Cardiac septum (tissue), 1 donor: ENCODE data around the gene PDK3. TPM values are rescaled to one million over a fixed set of nuclear protein-coding genes. Genes with fewer than 3 reads are reported as not detected.

Experiments
- DNase-seq: peaks from one replicate; pipeline ENCODE4 v3.0.0-alpha.2; 2020; ENCODE audit warnings: low spot score
- intact Hi-C: fragments of 100-400 bp; cut with DNase I; formaldehyde crosslinking; loops from one replicate; pipeline ENCODE4 v1.14.0; 2022
- long read RNA-seq: library from polyadenylated mRNA; unstranded; transcript quantifications from one replicate; pipeline ENCODE4 v2.0.0, GENCODE V29; 2021
- total RNA-seq: library from RNA; stranded (reverse); fragmentation: NEBNext Ultra II Directional; extraction: Animal tissue kit (Norgen Biotek cat#: 25700); gene quantifications from one replicate; pipeline ENCODE4 v1.2.1, GENCODE V29; 2021
- donor health status: DM: no; HTN: no; CAD: no.

The PDK3 gene
- 16.4 TPM for total RNA-seq
- long read RNA-seq, transcript PDK3-202 (12 exons, 1,921 nt) = major isoform, 13 of 20 reads
- long read RNA-seq, partial matches to known transcripts = 1 of 20 reads
- long read RNA-seq, other reads (novel, unspliced or antisense) = 4 of 20 reads

DNA sequence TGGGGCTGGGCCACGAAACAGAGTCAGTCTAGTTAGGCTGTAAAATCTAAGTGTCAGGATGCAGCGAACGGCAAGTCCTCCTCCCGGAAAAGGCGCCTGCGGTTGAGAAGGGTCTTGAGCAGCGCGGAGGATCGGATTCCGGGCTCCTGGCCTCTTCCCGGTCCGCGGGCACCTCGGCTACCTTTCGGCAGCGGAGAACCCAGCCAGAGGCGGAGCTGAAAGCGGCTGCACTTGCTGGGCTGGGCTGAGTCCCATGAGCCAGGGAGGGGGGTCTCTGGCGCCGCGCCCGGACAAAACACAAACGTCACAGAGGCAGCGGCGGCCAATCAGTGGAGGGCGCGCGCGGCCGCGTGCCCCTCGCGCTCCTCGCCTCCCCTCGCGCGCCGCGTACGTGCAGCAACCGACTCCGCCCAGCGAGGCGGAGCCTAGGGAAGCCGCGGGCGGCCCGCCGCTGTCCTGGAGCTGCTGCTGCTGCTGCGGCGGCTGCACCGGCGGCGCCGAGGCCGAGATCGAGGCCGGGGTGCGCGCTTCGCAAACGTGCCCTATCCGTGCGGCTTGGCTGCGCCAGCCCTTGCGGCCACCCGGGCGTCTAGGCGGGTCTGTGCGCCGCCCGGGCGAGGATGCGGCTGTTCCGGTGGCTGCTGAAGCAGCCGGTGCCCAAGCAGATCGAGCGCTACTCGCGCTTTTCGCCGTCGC lies at the start of gene PDK3:
TSS of gene PDK3 (plus strand) at position 451 of the 696 bp plus-strand sequence. CDS start at position 621, 170 bp downstream.
- intact Hi-C loops = loop anchor here (2.0 kb wide), 1 partner anchor 68 kb away; no protein-coding TSS in a partner anchor
- peak; percentile 90 for DNase-seq

DNA sequence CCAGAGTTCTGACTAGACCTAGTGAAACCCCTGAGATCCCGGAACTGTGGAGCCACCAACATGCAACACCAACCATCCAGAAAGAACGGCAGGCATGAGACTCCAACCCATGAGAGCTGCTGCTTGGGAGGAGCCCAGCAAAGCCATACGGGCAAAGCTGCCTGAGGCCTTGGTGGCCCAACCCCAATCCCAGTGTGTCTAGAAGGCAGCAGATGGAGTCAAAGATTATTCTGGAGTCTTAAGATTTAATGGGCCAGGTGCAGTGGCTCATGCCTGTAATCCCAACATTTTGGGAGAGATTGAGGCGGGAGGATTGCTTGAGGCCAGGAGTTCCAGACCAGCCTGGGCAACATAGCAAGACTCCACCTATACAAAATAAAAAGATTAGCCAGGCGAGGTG lies 49.2 kb upstream of the PDK3 start:
- no peak for DNase-seq
- intact Hi-C loops = no loop called here

DNA sequence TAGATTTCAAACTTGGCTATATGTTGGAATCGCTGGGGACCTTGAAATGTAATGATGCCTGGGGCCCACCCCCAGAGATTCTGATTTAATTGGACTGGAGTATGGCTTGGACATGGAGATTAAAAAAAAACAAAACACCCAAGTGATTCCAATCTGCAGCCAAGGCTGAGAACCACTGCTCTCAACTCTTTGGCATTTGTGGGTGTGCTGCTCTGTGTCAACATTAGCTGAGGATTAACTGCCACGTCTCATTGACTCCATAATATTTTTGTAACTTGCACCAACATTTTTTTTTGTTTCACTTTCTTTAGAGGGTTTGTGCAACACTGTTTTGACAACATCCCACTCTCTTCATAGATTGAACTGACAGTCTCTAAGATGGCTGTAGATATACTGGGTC lies 41.1 kb upstream of the PDK3 start:
- DNase-seq = no peak
- intact Hi-C loops = no loop called here

DNA sequence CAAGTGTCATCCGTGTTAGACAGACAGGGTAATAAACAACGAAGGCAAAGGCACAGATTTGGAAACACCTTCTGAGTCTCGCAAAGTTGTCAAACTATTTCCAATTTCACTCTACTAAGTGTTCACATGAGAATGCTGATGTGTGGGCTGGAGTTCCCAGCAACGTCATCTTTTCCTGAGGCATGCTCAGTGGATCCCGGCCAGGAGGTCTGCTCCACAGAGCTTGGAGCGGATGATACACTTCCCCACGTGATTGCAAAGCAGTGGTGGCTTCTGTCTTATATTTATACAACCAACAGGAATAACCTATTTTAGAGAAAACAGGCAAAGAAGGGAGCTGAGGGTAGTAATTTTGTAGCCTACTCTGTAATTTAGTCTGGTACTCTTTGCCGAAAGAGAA lies 40.1 kb upstream of the PDK3 start:
- intact Hi-C loops = no loop called here
- no peak for DNase-seq

DNA sequence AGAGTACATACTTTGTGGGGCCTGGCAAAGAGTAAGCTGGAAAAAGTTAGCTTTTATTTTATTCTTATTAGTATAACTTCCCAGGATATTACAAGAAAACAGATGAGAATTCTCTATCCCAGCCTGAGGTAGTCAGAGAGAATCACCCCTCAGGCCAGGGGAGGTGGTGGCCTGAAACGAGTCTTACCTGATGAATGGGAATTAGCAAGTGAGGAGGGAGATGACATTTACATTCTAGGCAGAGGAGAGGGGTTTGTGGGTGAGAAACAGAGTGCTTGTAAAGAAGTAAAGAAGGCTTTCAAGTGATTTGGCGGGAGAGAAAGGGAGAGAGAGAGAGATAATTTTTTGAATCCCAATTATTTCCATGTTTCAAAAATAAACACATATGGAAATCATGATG lies 39.3 kb upstream of the PDK3 start:
- intact Hi-C loops = no loop called here
- DNase-seq = no peak

DNA sequence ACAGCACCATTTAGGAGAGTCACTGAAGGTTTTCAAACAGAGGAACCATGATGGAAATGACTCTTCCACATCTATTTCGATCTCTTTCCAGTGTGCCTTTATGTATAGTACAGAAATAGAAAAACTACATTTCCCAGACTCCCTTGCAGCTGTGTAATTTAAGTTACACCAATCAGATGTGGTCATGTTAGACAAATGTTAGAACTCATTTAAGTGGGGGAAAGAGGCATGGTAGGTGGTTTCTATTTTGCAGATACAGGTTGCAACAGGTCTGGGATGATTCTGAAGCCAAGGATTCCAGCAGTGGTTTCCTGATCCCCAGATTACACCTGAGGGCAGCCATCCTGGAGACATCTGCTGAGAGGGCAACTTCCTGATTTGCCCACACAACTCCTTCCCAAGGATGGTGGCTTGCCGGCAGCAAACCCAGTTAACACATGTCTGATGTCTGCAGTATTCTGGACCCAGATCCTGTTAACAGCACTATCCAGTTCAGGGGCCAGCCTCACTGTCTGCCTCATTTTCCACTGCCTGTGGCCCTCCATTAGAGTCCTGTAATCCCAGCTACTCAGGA lies 38.7 kb upstream of the PDK3 start:
- DNase-seq = no peak
- intact Hi-C loops = no loop called here

DNA sequence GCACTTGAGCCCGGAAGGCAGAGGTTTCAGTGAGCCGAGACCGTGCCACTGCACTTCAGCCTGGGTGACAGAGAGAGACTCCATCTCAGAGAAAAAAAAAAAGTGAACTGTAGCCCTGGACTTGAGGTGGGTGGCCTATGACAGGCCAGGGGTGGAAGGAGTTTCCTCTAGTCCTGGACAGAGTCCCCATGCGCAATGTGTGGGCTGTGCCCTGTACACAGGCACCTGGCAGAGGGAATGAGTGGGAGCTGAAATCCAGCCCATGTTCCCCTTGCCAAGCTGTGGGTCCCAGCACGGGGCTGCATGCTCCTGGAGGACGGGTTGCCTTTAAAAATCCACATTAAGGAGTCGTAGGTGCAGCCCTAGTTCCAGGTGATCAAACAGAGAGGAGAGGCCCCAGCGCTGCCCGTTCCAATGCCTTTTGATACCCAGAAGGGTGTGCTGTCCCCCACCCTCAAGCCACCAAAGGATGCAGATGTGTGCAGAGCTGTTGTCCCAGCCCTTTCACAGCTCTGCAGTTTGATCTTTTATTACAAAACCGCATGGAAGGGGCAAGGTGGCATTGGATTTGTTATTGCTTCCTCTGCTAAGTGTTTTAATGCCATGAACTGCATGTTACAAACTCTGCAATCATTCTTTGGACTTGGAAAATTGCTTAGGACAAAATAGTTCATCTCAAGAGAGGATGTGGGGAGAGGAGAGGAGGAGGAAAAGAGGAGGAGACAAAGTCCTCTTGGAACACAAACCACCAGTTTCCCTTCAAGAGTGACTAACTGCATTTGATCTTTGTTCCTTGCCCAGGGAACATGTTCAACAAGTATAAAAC lies 38.0 kb upstream of the PDK3 start:
- no peak for DNase-seq
- intact Hi-C loops = no loop called here

DNA sequence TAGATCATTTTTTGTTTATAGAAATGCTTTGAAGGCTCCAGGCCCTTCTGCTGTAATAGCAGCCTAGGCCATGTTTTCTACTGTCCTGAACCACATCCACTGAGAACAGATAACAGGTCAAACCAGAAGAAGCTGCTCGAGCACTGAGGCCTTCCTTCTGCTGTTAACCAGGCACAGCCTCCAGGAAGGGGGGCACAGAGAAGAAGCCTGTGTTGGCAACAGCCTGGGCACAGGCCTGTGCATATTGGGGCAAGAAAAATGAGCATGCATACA lies 37.4 kb upstream of the PDK3 start:
- intact Hi-C loops = no loop called here
- DNase-seq = no peak

DNA sequence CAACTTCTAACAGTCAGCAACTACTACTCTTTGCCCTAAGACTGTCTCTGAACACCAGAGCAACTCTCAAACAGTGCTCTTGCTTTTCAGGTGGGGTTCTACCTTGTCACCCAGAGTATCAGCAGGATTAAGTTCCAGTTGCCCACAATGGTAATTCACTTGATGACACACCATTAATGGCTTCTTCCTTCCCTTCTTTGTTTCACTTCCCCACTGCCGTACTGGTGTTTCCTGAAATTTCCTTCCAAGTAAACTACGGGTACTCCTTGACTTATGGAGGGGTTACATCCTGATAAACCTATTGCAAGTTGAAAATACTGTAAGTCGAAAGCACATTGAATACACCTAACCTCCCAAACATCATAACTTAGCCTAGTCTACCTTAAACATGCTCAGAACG lies 36.6 kb upstream of the PDK3 start:
- intact Hi-C loops = no loop called here
- no peak for DNase-seq

DNA sequence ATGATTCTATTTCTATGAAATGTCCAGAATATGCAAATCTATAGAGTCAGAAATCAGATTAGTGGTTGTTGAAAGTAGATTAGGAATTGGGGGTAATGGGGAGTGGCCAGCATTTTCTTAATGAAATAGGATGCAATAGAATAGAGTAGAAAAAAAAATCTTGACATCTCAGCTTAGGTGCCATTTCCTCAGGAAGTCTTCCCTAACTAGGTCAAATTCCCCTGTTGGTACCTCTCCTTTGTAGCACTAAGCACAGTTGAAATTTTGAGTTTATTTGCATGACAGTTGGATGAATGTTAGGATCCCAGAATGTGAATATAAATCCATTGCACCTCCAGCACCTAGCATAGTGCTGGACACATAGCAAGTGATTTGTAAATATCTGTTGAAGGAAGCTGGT lies 30.0 kb upstream of the PDK3 start:
- intact Hi-C loops = no loop called here
- no peak for DNase-seq

DNA sequence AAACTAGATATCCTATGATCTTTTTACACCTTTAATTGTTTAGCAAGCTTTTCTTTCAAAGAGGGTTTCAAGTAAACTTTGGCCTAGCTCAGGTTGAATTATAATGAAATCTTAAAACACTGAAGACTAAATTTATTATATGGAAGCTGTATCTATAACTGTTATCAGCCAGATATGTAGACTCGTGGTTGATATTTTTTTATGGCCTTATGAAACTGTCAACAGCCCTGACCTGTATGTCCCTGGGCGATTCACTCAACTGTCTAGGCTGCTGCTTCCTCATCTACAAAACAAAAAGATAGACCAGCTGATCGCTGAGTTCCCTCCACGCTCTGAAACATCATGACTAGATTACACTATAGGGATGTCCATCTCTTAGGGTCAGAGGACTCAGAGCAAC lies 21.2 kb upstream of the PDK3 start:
- intact Hi-C loops = no loop called here
- no peak for DNase-seq

DNA sequence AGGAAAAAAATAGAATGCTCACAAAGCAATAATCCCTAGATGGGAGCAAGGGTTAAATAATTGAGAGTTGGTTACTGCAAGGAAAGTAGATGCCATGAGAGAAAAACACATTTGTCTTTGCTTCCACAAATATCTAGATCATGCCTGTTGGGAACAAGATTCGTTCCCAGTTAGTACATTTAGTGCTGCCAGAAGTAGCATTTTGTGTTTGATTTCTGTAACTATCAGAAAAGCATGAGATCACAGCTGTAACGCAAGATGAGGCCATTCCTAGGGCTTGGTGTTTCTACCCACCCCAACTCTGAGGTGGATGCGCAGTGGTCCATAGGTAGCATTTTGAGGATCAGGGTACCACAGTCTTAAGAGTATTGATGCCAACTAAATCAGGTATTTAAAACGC lies 20.4 kb upstream of the PDK3 start:
- DNase-seq = no peak
- intact Hi-C loops = no loop called here

DNA sequence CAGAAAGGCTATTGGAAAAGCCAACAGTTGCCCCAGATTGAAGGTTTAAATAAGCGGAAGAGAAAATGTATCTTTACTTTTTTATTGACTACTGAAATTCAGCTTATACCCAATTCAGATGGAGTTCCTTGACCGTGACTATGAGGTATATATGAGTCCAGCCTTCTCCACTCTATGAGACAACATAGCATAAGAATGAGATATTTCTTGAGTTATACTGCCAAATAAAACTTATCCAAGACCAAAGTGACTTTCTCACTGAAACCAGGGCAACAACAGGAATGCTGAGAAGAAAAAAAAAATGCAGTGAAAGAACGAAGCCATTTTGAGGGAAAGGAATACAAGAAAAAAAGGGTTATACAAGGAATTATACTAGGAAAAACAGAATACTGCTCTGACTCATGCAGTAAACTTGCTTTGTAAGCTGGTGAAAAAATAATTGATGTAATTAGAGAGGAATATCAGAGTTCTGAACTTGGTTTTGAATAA lies 16.3 kb upstream of the PDK3 start:
- no peak for DNase-seq
- intact Hi-C loops = no loop called here

DNA sequence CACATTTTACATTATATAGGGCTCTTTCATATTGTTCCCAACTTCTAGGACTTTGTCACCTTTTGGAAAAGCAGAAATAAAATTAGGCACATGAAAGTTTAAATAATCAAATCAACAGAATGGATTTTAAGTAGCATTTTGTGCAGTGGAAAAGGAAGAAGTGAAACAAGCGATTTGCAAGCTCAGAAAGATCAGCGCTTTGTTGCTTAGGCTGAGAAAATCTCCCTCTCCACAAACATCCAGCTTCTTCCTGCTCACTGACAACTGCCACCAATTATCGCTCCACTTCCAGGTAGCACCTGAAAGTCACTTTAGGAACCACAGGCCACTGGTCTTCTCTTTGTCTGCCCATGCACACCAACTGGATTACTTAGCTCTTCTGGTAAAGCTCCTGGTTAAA lies 2.0 kb upstream of the PDK3 start:
- no peak for DNase-seq
- intact Hi-C loops = no loop called here

DNA sequence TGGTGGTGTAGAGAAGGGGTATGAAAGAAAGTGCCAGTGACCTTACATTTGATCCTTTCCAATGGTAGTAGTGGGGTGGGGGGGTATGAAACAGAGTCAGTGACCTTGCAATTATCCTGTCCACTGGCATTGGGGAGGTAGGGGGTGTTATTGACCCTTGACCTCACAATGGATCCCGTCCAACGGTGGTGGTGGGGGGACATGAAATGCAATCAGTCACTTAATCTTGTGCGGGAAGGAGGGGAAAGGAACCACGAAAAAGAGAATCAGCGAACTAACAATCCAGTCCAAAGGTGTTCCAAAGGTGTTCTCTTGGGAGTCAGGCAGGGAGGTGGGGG lies 619 bp upstream of the PDK3 start:
- no peak for DNase-seq
- intact Hi-C loops = loop anchor here (2.0 kb wide), 1 partner anchor 68 kb away; no protein-coding TSS in a partner anchor

DNA sequence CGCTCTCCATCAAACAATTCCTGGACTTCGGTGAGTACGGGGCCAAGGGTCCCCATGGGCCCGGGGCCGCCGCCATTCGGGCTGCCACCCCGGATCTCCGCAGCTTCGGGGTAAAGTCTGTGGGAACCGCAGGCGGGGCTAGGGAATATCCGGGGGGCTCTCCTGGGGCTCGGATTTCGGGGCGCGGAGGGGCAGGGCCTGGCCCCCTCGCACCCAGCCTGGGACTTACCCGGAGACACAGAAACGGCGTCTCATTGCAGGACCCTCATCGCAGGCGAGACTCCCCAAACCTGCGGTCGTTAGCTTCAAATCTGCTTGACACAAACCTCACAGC lies 413 bp downstream of the PDK3 start:
- intact Hi-C loops = loop anchor here (2.0 kb wide), 1 partner anchor 69 kb away; no protein-coding TSS in a partner anchor
- no peak for DNase-seq

DNA sequence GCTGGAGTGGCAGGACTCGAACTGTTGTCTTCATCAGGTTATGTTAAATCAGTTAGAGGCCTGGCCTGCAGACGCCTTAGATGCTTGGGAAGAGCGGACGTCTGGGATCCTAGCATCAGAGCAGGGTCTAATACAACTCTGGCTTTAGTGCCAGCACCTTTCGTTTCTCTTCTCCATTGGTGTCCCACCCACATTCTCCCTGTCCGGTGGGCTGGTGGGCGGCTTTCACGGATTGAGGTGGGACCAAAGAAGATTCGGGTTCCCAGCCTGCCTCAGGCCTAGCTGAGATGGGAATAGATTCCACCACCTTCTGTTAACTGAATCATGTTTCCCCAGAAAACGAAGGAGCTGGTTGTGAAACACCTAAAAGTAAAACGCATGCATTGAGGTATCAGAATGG lies 939 bp downstream of the PDK3 start:
- no peak for DNase-seq
- intact Hi-C loops = no loop called here

DNA sequence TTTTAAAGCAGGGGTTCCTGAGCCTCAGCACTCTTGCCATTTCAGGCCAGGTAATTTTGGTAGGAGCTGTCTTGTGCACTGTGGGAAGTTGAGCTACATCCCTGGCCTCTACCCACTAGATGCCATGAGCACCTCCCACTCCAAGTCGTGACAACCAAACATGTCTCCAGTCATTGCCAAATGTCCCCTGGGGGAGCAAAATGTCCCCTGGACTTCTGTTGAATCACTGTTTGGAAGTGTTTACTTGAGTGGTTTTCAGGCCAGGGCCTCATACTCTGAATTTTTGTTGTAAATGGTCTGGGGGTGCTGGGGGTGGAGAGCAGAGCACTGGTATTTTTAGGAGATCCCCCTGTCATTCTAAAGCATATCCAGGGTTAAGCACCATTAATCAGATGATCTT lies 3.2 kb downstream of the PDK3 start:
- no peak for DNase-seq
- intact Hi-C loops = no loop called here

DNA sequence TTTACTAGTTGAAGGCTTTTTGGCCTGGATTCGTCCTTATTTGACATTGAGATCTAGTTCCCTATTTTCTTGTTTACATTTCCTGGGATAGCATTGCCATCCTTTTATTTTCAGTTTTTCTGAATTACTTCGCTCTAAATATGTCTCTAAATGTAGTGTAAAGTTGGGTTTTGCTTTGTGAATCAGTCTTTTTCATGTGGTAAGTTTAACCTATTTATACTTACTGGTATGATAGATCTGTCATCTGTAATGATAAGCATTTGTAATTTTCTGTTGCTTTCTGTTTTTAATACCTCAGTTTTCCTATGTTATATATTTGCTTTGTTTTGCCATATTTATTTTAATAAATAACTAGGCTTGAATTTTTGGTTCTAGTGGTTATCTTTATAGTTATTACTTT lies 6.7 kb downstream of the PDK3 start:
- intact Hi-C loops = no loop called here
- no peak for DNase-seq

DNA sequence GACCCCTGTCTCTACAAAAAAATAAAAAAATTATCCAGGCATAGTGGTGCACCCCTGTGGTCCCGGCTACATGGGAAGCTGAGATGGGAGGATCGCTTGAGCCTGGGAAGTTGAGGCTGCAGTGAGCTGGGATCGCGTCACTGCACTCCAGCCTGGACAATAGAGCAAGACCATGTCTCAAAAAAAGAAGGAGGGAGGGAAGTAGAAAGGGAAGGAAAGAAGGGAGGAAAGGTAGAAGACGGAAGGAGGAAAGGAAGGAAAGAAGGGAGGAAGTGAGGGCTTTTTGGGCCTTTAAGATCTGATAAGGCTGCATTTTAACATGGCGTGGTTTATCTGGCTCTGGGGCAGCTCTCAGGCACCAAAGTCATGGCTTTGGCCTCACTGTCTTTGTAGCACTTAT lies 10.4 kb downstream of the PDK3 start:
- intact Hi-C loops = no loop called here
- DNase-seq = no peak

DNA sequence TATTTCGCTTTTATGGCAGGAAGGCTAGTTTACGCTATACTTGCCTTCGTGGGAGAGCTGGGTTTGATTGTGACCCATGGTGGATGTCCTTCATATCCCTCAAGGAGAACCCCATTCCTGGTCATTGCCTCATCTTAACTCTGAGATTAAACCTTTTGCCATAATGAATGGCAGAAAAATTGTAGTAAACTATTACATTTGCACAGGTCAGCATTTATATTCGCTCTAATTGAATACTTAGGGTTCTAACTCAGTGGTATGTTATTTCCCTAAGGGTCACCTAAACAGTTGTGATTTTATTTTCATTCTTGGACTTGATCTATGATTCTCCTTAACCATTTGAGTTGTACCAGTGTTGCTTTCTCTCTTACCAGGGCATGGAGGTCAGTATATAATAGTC lies 13.4 kb downstream of the PDK3 start:
- intact Hi-C loops = no loop called here
- no peak for DNase-seq
